H1 (cell line): ENCODE results near the gene CHCHD3. TPM values are rescaled to one million over a fixed set of nuclear protein-coding genes. Genes with fewer than 3 reads are reported as not detected.

ENCODE experiments used
- CTCF ChIA-PET: fragments of 300-600 bp; sonication (Branson Sonifier 250); formaldehyde crosslinking; loops from one replicate; lab custom pipeline; 2021; ENCODE audit not compliant: partially characterized antibody; lab: Charles Lee
- POLR2A ChIA-PET: fragments of 300-600 bp; sonication (Branson Sonifier 250); formaldehyde crosslinking; loops from one replicate; lab custom pipeline; 2021; ENCODE audit warnings: inconsistent platforms; ENCODE audit not compliant: partially characterized antibody; lab: Charles Lee
- DNase-seq, 2 experiments: peaks; one replicate each; pipeline versions ENCODE4 v3.0.0 to v3.0.0-alpha.2; 2010 to 2022; ENCODE audit warnings: low spot score in 2 of 2, low read depth in 1 of 2, mixed read lengths in 1 of 2
- FAIRE-seq: peaks from 2 replicates; lab custom pipeline; 2011; peaks lifted over from hg19 to GRCh38; lab: Jason Lieb, UNC
- H2AFZ ChIP-seq: 2 replicates; pipeline ENCODE4 v1.8.1; 2012; ENCODE audit warnings: low read length, inconsistent platforms
- H2AK5ac ChIP-seq: 2 replicates; pipeline ENCODE4 v1.6.1; 2013; ENCODE audit warnings: low read depth, low read length
- H2BK120ac ChIP-seq: replicated peaks from 2 replicates; pipeline ENCODE3; 2013; ENCODE audit warnings: low read depth, low read length, inconsistent platforms
- H2BK12ac ChIP-seq: 2 replicates; pipeline ENCODE4 v1.6.1; 2013; ENCODE audit warnings: low read depth, low read length
- H2BK15ac ChIP-seq: 2 replicates; pipeline ENCODE4 v1.6.1; 2013; ENCODE audit warnings: low read length
- H2BK20ac ChIP-seq: 2 replicates; pipeline ENCODE4 v1.6.1; 2013; ENCODE audit warnings: low read length
- H2BK5ac ChIP-seq: 2 replicates; pipeline ENCODE4 v1.6.1; 2013; ENCODE audit warnings: low read depth, low read length
- H3K14ac ChIP-seq: 2 replicates; pipeline ENCODE4 v1.6.1; 2013; ENCODE audit warnings: inconsistent platforms; ENCODE audit not compliant: insufficient read length
- H3K18ac ChIP-seq: 2 replicates; pipeline ENCODE4 v1.6.1; 2013; ENCODE audit warnings: low read length; ENCODE audit errors: extremely low read depth
- H3K23ac ChIP-seq: 2 replicates; pipeline ENCODE4 v1.6.1; 2013; ENCODE audit warnings: inconsistent platforms; ENCODE audit not compliant: insufficient read length
- H3K23me2 ChIP-seq: 2 replicates; pipeline ENCODE4 v1.6.1; 2013; ENCODE audit warnings: low read depth, low read length
- H3K27ac ChIP-seq: 2 replicates; pipeline ENCODE4 v1.6.1; 2011; ENCODE audit warnings: low read depth, low read length, inconsistent platforms
- H3K27me3 ChIP-seq, 4 experiments: replicated peaks in 1 of 4; 1 replicate in 1 of 4; 2 replicates in 3 of 4; pipeline versions ENCODE4 v1.6.1 to v1.8.1; 2011 to 2013; ENCODE audit warnings: low read length in 3 of 4, mild to moderate bottlenecking in 3 of 4, inconsistent platforms in 2 of 4, mixed read lengths in 2 of 4, moderate library complexity in 1 of 4; ENCODE audit not compliant: control insufficient read depth in 3 of 4, insufficient read depth in 3 of 4; ENCODE audit errors: extremely low read depth in 1 of 4
- H3K36me3 ChIP-seq, 4 experiments: 2 replicates each; pipeline versions ENCODE4 v1.6.1 to v1.8.1; 2011 to 2013; ENCODE audit warnings: mild to moderate bottlenecking in 4 of 4, low read length in 3 of 4, moderate library complexity in 2 of 4, control low read depth in 1 of 4, inconsistent platforms in 1 of 4; ENCODE audit not compliant: insufficient read depth in 4 of 4, control insufficient read depth in 2 of 4
- H3K4ac ChIP-seq: replicated peaks from 2 replicates; pipeline ENCODE3; 2013; ENCODE audit warnings: low read length, low read depth, mixed read lengths, inconsistent platforms; ENCODE audit not compliant: insufficient read length
- H3K4me1 ChIP-seq, 4 experiments: replicated peaks in 1 of 4; 1 replicate in 1 of 4; 2 replicates in 3 of 4; pipeline versions ENCODE4 v1.6.1 to v1.8.1; 2011 to 2013; ENCODE audit warnings: low read length in 3 of 4, inconsistent platforms in 2 of 4, mixed read lengths in 1 of 4; ENCODE audit not compliant: insufficient read depth in 4 of 4, control insufficient read depth in 3 of 4
- H3K4me2 ChIP-seq, 2 experiments: 2 replicates each; pipeline versions ENCODE4 v1.6.1 to v1.8.1; 2011 to 2013; ENCODE audit warnings: low read depth in 2 of 2, low read length in 2 of 2, control low read depth in 1 of 2, inconsistent platforms in 1 of 2, mild to moderate bottlenecking in 1 of 2; ENCODE audit not compliant: insufficient read depth in 1 of 2
- H3K4me3 ChIP-seq, 4 experiments: fragments of 200-600, 300-600 bp in 1 of 4; sonication (generic), shearing (Covaris generic), sonication (Bioruptor Twin) in 1 of 4; 2 replicates each; pipeline versions ENCODE4 v1.5.1 to v1.8.1; 2011 to 2016; ENCODE audit warnings: low read length in 4 of 4, low read depth in 3 of 4, control low read depth in 2 of 4, inconsistent platforms in 2 of 4, mild to moderate bottlenecking in 2 of 4, mixed read lengths in 1 of 4, moderate library complexity in 1 of 4; ENCODE audit not compliant: insufficient read depth in 2 of 4; ENCODE audit errors: extremely low read depth in 1 of 4
- H3K56ac ChIP-seq: replicated peaks from 2 replicates; pipeline ENCODE3; 2013; ENCODE audit warnings: low read depth, mild to moderate bottlenecking, mixed read lengths, low read length, inconsistent platforms; ENCODE audit not compliant: insufficient read length
- H3K79me1 ChIP-seq: 2 replicates; pipeline ENCODE4 v1.6.1; 2013; ENCODE audit warnings: low read depth, low read length, control low read depth
- H3K79me2 ChIP-seq, 2 experiments: 2 replicates each; pipeline versions ENCODE4 v1.6.1 to v1.8.1; 2012 to 2013; ENCODE audit warnings: low read length in 2 of 2, mild to moderate bottlenecking in 2 of 2, inconsistent platforms in 1 of 2; ENCODE audit not compliant: insufficient read depth in 2 of 2, control insufficient read depth in 1 of 2
- H3K9ac ChIP-seq, 4 experiments: replicated peaks in 1 of 4; 1 replicate in 1 of 4; 2 replicates in 3 of 4; pipeline versions ENCODE4 v1.6.1 to v1.8.1; 2011 to 2013; ENCODE audit warnings: low read depth in 3 of 4, low read length in 3 of 4, control low read depth in 2 of 4, mild to moderate bottlenecking in 2 of 4, moderate library complexity in 2 of 4, inconsistent platforms in 1 of 4; ENCODE audit errors: extremely low read depth in 1 of 4
- H3K9me3 ChIP-seq, 2 experiments: 2 replicates each; pipeline versions ENCODE4 v1.6.1 to v1.8.1; 2012 to 2013; ENCODE audit warnings: mild to moderate bottlenecking in 2 of 2, moderate library complexity in 2 of 2, control low read depth in 1 of 2, inconsistent platforms in 1 of 2, low read depth in 1 of 2, low read length in 1 of 2, mixed read lengths in 1 of 2; ENCODE audit not compliant: insufficient read depth in 2 of 2
- H4K20me1 ChIP-seq, 2 experiments: replicated peaks in 1 of 2; 2 replicates each; pipeline versions ENCODE3 to v1.8.1; 2011 to 2013; ENCODE audit warnings: inconsistent platforms in 2 of 2, low read length in 2 of 2, mild to moderate bottlenecking in 1 of 2; ENCODE audit not compliant: insufficient read depth in 2 of 2, control insufficient read depth in 1 of 2
- H4K5ac ChIP-seq: 2 replicates; pipeline ENCODE4 v1.6.1; 2013; ENCODE audit warnings: low read length, low read depth, mixed read lengths, inconsistent platforms; ENCODE audit not compliant: insufficient read length
- H4K8ac ChIP-seq: 2 replicates; pipeline ENCODE4 v1.8.0; 2013; ENCODE audit warnings: mild to moderate bottlenecking, moderate library complexity, low read length, inconsistent platforms; ENCODE audit not compliant: insufficient read depth; ENCODE audit errors: extremely low read depth
- H4K91ac ChIP-seq: replicated peaks from 2 replicates; pipeline ENCODE3; 2013; ENCODE audit warnings: low read length, mixed read lengths, inconsistent platforms; ENCODE audit not compliant: insufficient read length
- CBX8 ChIP-seq: fragments of 300-800, 300-1000 bp; sonication (generic); IDR thresholded peaks from 2 replicates; pipeline ENCODE4 v1.7.1; 2016; ENCODE audit warnings: low read depth, low read length, borderline replicate concordance
- E2F6 ChIP-seq: IDR thresholded peaks from 2 replicates; pipeline ENCODE4 v1.6.1; 2012; ENCODE audit warnings: inconsistent platforms
- HDAC2 ChIP-seq, 2 experiments: fragments of 300-600 bp in 1 of 2; sonication (generic) in 1 of 2; IDR thresholded peaks; 2 replicates each; pipeline ENCODE4 v1.6.1; 2011 to 2012; ENCODE audit warnings: low read depth in 2 of 2, low read length in 2 of 2, mild to moderate bottlenecking in 2 of 2, moderate library complexity in 2 of 2, borderline replicate concordance in 1 of 2, inconsistent platforms in 1 of 2
- HDAC6 ChIP-seq: IDR thresholded peaks from one replicate; pipeline ENCODE4 v1.7.1; 2012; ENCODE audit warnings: low read depth, mild to moderate bottlenecking, inconsistent platforms, low read length, moderate library complexity
- POLR2AphosphoS5 ChIP-seq: IDR thresholded peaks from 2 replicates; pipeline ENCODE4 v1.6.1; 2011; ENCODE audit warnings: low read depth, low read length
- RBBP5 ChIP-seq: IDR thresholded peaks from 2 replicates; pipeline ENCODE4 v1.7.1; 2012; ENCODE audit warnings: low read depth, mild to moderate bottlenecking, inconsistent platforms, low read length, moderate library complexity, borderline replicate concordance
- RFX5 ChIP-seq: IDR thresholded peaks from 2 replicates; pipeline ENCODE4 v1.6.1; 2011; ENCODE audit warnings: low read depth, low read length, improper control_type of control experiment, borderline replicate concordance
- SP1 ChIP-seq: IDR thresholded peaks from 2 replicates; pipeline ENCODE4 v1.6.1; 2011; ENCODE audit warnings: low read depth, low read length
- TAF1 ChIP-seq: IDR thresholded peaks from 2 replicates; pipeline ENCODE4 v1.6.1; 2011; ENCODE audit warnings: mild to moderate bottlenecking, low read depth, low read length
- WGBS, 2 experiments: shearing (Covaris generic) in 1 of 2; methylation state at CpG; one replicate each; pipeline versions ENCODE4 v1.1.6 to v1.1.7; 2013 to 2015; ENCODE audit warnings: low lambda C conversion rate in 2 of 2, mixed read lengths in 2 of 2, inconsistent platforms in 1 of 2, low coverage in 1 of 2, missing lambda C conversion rate in 1 of 2; ENCODE audit not compliant: insufficient replicate concordance in 2 of 2, insufficient coverage in 1 of 2, insufficient read length in 1 of 2; ENCODE audit errors: extremely low coverage in 1 of 2, missing lambda C conversion rate in 1 of 2; 5-methylcytosine and 5-hydroxymethylcytosine counted together
- polyA plus RNA-seq, 7 experiments: library from polyadenylated mRNA; depleted of rRNA in 3 of 7; stranded (reverse) in 5 of 7; unstranded in 2 of 7; fragments of >200 nt in 5 of 7; fragments of 200-250 nt in 2 of 7; gene quantifications; 1 replicate in 5 of 7; 2 replicates in 1 of 7; 4 replicates in 1 of 7; pipeline versions ENCODE4 v1.2.1 to v1.2.3, GENCODE V29; 2011 to 2013; ENCODE audit warnings: missing spikeins in 2 of 7, mixed read lengths in 2 of 7
- total RNA-seq: library from RNA; stranded (reverse); fragmentation: NEBNext Ultra II Directional; extraction: Animal tissue kit (Norgen Biotek cat#: 25700); gene quantifications from 2 replicates; pipeline ENCODE4 v1.2.1, GENCODE V29; 2021

The CHCHD3 gene
- total and polyA plus RNA-seq, 2 of the 8 experiments (the other 6 are each of a cell fraction or from before 2014, with no cell fraction given): 42.9 to 137 TPM

- no peak overlapping the region for H2BK15ac ChIP-seq
- no peak overlapping the region for H2BK120ac ChIP-seq
- no peak overlapping the region for H3K56ac ChIP-seq
- no peaks in the 10 kb centered on the region; the same call in 1 of the 2 replicates for H3K79me1 ChIP-seq
- H3K27ac ChIP-seq: no peak overlapping the region
- H3K79me2 ChIP-seq: peaks cover 4 to 60% of the 10 kb centered on the region in 2 experiments; a peak in 3 of 4 replicates
- no peaks in the 10 kb centered on the region for H3K9me3 ChIP-seq
- H3K4me1 ChIP-seq: peaks cover 0 to 6% (median 0%) of the 10 kb centered on the region in 4 experiments; a peak in 1 of 7 replicates
- H3K27me3 ChIP-seq: no peaks in the 10 kb centered on the region
- no peak overlapping the region for H4K8ac ChIP-seq
- no peak overlapping the region for H3K9ac ChIP-seq
- no peak overlapping the region for H3K18ac ChIP-seq
- H2BK12ac ChIP-seq: no peak overlapping the region
- no peak overlapping the region for H2AK5ac ChIP-seq
- FAIRE-seq: no peak
- WGBS, 2 experiments: 84% methylated on average over 3 of the region's 3 CpGs; no CpG with 5 or more reads in 1 of the 2 experiments
- TF ChIP-seq RBBP5: no peak
- no peak for TF ChIP-seq E2F6
- TF ChIP-seq TAF1: no peak
- no peak for TF ChIP-seq SP1
- no peak for TF ChIP-seq POLR2AphosphoS5
- TF ChIP-seq RFX5: no peak
- no peak for TF ChIP-seq CBX8
- TF ChIP-seq HDAC2 (IDR thresholded peaks at IDR 0.05; ENCODE audit: borderline replicate concordance in 1 of 2, low read depth in 2 of 2, low read length in 2 of 2): no peak
- no peak for TF ChIP-seq HDAC6
- no peak overlapping the region for H3K4me2 ChIP-seq
- no peak overlapping the region for H2BK20ac ChIP-seq
- ChIA-PET CTCF (interaction anchor here (0.6 to 0.7 kb wide), 2 partner anchors 76 to 862 kb away, joined by 3 to 4 read pairs; no protein-coding TSS in a partner anchor), POLR2A (no interaction called here)
- H4K5ac ChIP-seq: no peak overlapping the region
- H3K4ac ChIP-seq: no peak overlapping the region
- no peak overlapping the region for H4K91ac ChIP-seq
- H3K23ac ChIP-seq: no peak overlapping the region
- H2BK5ac ChIP-seq: no peak overlapping the region
- peaks cover 0 to 2% of the 10 kb centered on the region in 2 experiments for H4K20me1 ChIP-seq
- H3K36me3 ChIP-seq: no peaks in the 10 kb centered on the region
- no peaks in the 10 kb centered on the region for H3K23me2 ChIP-seq
- H2AFZ ChIP-seq: no peak overlapping the region
- DNase-seq: no peak
- H3K4me3 ChIP-seq: no peak overlapping the region
- no peak overlapping the region for H3K14ac ChIP-seq
Measured at GRCh38 chr7:132965951-132966350, 115.9 kb downstream of the CHCHD3 start.
